Progenitor cell of endocrine pancreas (in vitro differentiated cells): Measurements from ENCODE around the gene HSD3B7. TPM values are rescaled to one million over a fixed set of nuclear protein-coding genes. Genes with fewer than 3 reads are reported as not detected.

ENCODE experiments used
- DNase-seq: peaks from one replicate; pipeline ENCODE4 v3.0.0; 2021; ENCODE audit warnings: low spot score; ENCODE audit not compliant: unreplicated experiment
- H3K27ac Mint-ChIP-seq: 2 replicates; pipeline ENCODE4 v1.8.0; 2021; ENCODE audit warnings: mild to moderate bottlenecking, moderate library complexity, mixed read lengths
- H3K27me3 Mint-ChIP-seq: 2 replicates; pipeline ENCODE4 v1.8.0; 2021; ENCODE audit warnings: mixed read lengths
- H3K36me3 Mint-ChIP-seq: 2 replicates; pipeline ENCODE4 v1.8.0; 2022; ENCODE audit warnings: mixed read lengths; ENCODE audit not compliant: insufficient read depth
- H3K4me1 Mint-ChIP-seq: 2 replicates; pipeline ENCODE4 v1.8.0; 2021; ENCODE audit warnings: low read depth, mixed read lengths
- H3K4me3 Mint-ChIP-seq: 2 replicates; pipeline ENCODE4 v1.8.0; 2021; ENCODE audit warnings: low read depth, mild to moderate bottlenecking, moderate library complexity, mixed read lengths
- H3K9me3 Mint-ChIP-seq: 2 replicates; pipeline ENCODE4 v1.8.0; 2021; ENCODE audit warnings: low read depth, mixed read lengths
- CTCF ChIP-seq: fragments of 200-600 bp; sonication (generic); IDR thresholded peaks from one replicate; pipeline ENCODE4 v1.5.0; 2021; ENCODE audit warnings: antibody characterized with exemption, mild to moderate bottlenecking; ENCODE audit not compliant: unreplicated experiment
- total RNA-seq: library from RNA; stranded (reverse); gene quantifications from 2 replicates; pipeline ENCODE4 v1.2.1, GENCODE V29; 2021

Gene HSD3B7
- total RNA-seq, 1 donor from 2014 or later, result 5.5 TPM

- Mint-ChIP-seq H3K27me3 (peaks cover 20% of the 10 kb centered on the region), H3K4me3 (no peak overlapping the region), H3K27ac (peak overlapping the region; percentile 49), H3K36me3 (no peaks in the 10 kb centered on the region), H3K9me3 (no peaks in the 10 kb centered on the region), H3K4me1 (peaks cover 3% of the 10 kb centered on the region)
- TF ChIP-seq CTCF, result no peak
- no peak for DNase-seq
Observed at GRCh38 chr16:30992276-30992780, 7.3 kb downstream of the HSD3B7 start.

- Mint-ChIP-seq H3K27me3 (peaks cover 28% of the 10 kb centered on the region), H3K27ac (no peak overlapping the region)
- DNase-seq, result no peak
Observed at GRCh38 chr16:30992931-30993816, 8.2 kb downstream of the HSD3B7 start.

DNA sequence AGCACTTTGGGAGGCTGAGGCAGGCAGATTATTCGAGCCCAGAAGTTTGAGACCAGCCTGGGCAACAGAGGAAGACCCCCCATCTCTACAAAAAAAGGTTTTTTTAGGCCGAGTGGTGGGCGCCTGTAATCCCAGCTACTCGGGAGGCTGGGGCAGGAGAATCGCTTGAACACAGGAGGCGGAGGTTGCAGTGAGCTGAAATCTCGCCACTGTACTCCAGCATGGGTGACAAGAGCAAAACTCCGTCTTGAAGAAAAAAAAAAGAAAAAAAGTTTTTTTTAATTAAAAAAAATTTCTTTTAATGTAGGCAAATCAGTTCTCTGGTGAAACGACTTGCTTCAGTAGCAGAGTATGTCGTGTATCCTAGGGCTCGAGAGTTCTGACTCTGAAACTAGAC, 10.9 kb downstream of the HSD3B7 start:
- H3K4me3 Mint-ChIP-seq, result peak overlapping the region; percentile 34
- H3K9me3 Mint-ChIP-seq, result no peaks in the 10 kb centered on the region
- no peak for DNase-seq
- no peak for TF ChIP-seq CTCF
- no peak overlapping the region for H3K27ac Mint-ChIP-seq
- peaks cover 3% of the 10 kb centered on the region for H3K4me1 Mint-ChIP-seq
- peaks cover 43% of the 10 kb centered on the region for H3K27me3 Mint-ChIP-seq
- H3K36me3 Mint-ChIP-seq, result no peaks in the 10 kb centered on the region

More at GRCh38 chr16:30992931-30993816, 8.2 kb downstream of the HSD3B7 start:
- no peak for TF ChIP-seq CTCF
- H3K36me3 Mint-ChIP-seq, result no peaks in the 10 kb centered on the region
- no peak overlapping the region for H3K4me3 Mint-ChIP-seq
- H3K4me1 Mint-ChIP-seq, result peaks cover 3% of the 10 kb centered on the region
- H3K9me3 Mint-ChIP-seq, result no peaks in the 10 kb centered on the region

DNA sequence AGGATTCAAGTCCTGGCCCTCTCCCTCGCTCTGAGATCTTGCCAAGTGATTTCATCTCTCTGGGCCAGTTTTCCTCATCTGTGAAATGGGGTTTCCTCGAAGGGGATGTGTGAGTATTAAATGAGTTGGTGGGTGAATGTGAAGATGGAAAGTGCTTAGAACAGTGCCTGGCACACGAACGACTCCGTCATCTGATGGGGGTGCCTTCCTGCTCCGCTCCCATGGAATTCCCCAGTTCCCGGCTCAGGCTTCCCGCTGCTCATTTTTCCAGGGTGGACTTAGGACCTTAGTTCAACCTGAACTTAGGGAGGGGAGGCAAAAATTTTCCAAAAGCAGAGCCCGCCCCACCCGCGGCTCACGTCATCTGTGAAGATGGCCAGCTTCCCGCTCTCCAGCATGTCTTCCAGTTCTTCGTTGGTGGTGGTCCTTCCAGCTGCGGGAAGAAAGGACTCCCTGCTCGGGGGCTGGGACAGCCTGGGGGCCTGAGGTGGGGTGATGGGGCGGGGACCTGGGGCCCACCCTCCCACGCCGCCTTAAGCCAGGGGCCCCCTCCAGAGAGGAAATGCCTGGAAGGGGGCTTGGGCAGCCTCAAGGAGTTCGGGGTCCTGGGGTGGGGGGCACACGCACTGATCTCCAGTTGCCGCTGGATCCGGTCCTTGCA, 11.4 kb downstream of the HSD3B7 start:
- Mint-ChIP-seq H3K27ac (no peak overlapping the region), H3K9me3 (no peaks in the 10 kb centered on the region), H3K27me3 (peaks cover 43% of the 10 kb centered on the region), H3K36me3 (no peaks in the 10 kb centered on the region), H3K4me1 (peaks cover 3% of the 10 kb centered on the region), H3K4me3 (peak overlapping the region; percentile 44)
- DNase-seq, result no peak
- TF ChIP-seq CTCF, result no peak

GRCh38 chr16:30996985-30997724, 12.1 kb downstream of the HSD3B7 start:
- no peaks in the 10 kb centered on the region for H3K36me3 Mint-ChIP-seq
- peaks cover 49% of the 10 kb centered on the region for H3K27me3 Mint-ChIP-seq
- peak; percentile 39 for DNase-seq
- no peak for TF ChIP-seq CTCF
- peak overlapping the region; percentile 61 for H3K4me3 Mint-ChIP-seq
- peaks cover 4% of the 10 kb centered on the region for H3K4me1 Mint-ChIP-seq
- no peaks in the 10 kb centered on the region for H3K9me3 Mint-ChIP-seq
- no peak overlapping the region for H3K27ac Mint-ChIP-seq
